Measurements from ENCODE around the gene MCF2L.

MCF2L gene

DNA sequence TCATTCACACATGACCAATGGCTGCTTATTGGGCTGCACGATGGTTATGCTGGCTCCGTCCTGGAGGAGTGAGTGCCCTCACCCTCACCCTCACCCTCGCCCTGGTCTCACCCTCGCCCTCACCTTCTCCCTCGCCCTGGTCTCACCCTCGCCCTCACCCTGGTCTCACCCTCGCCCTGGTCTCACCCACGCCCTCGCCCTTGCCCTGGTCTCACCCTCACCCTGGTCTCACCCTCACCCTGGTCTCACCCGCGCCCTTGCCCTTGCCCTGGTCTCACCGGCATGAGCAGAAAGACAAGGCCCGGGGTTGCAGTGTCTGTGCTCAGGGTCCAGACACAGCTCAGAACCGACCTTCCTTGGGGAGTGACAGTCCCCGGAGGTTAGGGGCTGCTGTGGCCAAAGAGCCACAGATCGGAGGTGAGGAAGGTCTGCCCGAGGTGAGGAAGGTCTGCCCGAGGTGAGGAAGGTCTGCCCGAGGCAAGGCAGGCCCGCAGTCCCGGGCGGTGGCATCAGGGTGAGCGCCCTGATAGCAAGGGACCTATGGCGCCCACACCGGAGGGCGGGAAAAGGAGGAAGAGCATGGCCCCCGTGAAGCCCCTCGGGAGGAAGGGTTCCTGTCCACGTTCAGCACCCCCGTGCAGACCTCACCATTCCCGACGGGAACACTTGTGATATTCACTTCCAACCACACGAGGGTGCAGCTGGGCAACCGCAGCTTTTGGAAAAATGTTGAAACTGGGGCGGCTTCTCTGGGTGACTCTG is 65.6 kb downstream of the MCF2L start:
- DNase-seq, result peak; percentile 73

DNA sequence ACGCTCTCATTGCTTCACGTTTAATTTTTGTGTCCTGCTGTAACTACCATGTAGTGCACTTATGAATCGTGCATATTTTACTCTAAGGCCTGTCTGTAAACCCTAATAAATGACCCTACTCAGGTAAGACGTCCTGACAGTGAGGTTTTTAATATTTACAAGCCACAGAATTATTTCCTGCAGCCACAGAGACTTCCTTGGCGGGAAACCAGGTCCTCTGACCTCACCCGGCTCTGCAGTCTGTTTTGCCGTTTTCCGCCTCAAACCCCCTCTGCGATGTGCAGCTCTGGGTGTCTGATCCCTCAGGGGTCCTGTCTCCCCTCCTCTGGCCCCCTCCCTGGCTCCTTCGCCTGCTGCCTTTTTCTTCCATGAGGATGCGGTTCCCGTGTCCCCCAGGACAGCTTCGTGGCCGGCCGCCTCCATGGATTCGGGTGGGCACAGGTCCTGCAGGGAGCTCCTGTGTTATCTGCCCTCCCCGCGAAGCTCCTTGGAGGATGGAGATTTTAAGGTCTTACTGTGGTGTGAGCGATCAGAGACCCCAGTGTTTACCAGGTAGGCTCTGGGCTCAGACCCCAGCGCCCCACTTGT is 66.3 kb downstream of the MCF2L start:
- no peak for DNase-seq

DNA sequence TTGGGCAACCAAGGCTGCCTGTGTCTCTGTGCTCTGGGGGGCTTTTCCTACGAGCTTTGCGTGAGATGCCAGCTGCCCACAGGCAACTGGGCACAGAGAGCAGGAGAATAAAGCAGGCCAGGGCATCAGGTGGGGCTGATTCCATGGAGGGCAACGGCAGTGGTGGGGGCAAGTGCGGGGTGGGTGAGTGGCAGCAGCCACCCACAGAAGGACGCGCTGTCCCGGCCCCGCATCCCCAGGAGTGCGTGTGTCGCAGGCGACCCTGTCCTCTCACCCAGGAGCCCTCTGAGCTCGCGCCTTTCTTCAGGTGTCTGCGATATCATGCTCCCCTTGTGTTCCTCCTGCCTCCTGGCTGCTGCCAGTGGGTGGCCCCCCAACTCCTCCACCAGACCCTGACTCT is 67.4 kb downstream of the MCF2L start:
- DNase-seq, result no peak

DNA sequence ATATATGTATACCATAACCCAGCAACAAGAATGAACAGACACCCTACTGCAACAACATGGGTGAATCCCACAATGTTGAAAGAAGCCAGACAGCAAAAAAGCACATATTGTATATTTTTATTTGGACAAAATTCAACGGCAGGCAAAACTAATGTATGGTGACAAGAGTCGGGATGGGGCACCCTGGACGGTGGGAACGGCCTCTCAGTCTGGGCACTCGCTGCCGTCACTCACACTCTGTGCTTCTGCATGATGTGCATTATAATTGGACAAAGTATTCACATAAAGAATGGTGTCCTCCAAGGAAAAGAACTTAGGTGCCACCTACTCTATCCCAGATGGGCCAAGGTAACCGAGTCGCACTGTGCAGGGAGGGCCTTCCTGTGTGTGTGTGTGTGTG is 71.0 kb downstream of the MCF2L start:
- no peak for DNase-seq

DNA sequence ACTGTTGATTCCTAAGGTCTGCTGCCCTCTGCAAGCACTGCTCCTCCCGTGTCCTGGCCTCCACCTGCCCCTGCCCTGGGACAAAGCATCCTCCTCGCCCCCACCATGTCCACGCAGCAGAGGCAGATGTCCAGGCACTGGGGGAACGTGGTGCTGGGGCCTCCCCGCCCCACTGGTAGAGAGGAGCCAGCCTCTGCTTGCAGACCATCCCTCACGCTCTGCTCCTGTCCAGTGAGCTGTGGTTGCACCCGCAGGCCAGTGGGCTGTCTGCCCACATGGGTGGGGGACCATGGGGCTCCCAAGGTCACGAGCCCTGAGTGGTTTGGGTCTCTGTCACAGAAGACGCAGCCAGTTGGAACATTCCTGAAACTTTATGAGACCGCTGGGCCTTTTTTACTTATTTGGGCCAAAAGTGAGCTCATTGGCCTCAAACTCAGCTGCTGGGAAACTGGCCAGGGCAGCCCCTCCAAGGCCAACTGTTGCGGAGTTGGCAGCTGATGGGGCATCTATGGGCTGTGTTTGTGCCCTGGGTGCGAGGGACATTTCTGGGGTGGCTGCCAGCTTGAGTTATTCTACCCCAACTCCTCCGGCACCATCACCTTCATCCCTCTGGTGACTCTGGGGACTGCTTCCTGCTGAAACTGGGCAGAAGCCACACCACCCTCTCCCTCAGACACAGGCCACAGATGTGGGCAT is 71.7 kb downstream of the MCF2L start:
- peak; percentile 79 for DNase-seq

DNA sequence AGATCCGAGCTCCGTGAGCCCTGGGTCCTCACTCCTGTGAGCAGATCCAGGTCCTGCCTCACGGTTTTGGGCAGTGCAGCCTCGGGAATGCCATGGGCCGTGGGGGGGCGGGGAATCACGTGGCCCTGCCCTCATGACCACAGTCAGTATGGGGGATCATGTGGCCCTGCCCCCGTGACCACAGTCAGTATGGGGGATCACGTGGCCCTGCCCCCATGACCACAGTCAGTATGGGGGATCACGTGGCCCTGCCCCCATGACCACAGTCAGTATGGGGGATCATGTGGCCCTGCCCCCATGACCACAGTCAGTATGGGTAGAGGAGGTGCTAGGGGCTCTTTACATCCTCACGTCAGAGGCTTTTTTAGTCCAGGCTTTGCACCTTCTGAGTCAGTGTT is 72.3 kb downstream of the MCF2L start:
- no peak for DNase-seq

DNA sequence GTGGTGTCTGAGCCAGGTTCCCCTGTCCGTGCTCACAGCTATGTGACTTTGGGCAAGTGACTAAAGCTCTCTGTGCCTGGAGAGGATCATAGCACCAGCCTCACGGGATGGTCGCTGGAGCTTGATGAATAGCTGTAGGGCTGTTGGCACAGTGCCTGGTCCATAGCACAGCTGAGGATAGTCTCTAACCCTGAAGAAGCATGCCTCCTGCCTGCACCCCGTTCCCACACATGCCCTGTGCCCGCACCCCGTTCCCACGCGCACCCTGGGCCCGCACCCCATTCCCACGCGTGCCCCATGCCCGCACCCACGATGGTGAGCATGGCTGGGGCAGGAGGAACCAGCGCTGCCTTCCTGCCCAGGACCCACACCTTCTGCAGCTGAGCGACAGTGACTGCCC is 72.9 kb downstream of the MCF2L start:
- DNase-seq, result no peak

DNA sequence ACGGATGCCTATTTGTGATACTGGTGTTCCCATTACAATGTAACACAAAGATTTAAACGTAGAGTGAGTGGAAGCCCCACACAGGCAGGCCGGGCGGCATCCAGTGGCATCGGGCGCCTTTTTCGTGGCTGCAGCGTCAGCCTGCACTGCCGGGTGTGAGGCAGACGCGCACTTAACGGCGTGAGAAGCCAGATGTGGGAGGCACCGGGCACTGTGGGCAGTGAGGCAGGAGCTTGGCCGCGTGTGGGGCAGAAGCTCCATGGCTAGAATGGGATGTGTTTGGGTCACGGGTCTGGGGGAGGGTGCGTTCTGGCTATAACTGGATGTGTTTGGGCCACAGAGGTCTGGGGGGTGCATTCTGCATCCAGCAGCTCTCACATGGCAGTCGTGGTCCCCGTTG is 73.4 kb downstream of the MCF2L start:
- DNase-seq, result no peak

DNA sequence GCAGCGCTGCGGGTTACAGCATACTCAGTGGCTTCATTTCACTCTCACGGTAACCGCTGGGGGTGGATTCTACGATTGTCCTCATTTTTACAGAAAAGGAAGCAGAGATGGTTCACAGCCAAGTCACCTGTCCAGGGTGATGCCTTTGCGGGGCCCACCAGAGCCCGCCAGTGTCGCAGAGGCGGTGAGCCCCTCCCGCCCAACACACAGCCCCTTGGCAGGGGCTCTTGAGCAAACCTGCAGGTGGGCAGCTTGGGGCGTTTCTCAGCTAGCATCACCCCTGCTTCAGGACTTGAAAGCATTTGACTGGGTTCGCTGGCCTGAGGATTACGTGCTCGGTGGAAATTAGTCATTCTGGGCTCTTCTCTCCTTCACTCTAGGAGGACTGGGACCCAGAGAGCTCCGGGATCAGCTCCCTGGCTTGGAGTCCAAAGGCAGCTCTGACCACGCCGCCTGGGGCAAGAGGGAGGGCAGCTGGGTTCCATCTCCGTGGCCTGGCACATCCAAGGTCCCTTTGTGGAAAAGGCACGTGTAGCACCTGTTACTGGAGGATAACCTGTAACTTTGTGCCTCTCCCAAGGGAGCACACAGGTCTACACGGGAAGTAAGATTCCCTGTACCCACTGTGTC is 74.1 kb downstream of the MCF2L start:
- DNase-seq, result no peak

DNA sequence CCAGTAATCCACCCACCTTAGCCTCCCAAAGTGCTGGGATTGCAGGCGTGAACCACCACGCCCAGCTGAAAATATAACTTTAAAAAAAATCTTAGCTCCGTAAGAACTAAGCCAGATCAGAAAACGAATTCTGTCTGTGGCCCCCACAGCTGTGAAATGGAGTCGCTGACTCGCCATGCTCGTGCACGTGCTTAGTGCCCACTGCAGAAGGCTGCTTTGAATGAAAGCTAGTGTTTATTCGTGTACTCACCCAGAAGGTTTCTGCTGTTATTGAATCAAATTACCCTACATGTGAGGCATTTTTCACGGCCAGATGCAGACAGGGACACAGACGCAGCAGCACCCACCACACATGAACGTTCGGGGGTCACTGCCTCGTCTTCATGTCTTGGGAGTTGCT is 74.9 kb downstream of the MCF2L start:
- DNase-seq, result no peak

DNA sequence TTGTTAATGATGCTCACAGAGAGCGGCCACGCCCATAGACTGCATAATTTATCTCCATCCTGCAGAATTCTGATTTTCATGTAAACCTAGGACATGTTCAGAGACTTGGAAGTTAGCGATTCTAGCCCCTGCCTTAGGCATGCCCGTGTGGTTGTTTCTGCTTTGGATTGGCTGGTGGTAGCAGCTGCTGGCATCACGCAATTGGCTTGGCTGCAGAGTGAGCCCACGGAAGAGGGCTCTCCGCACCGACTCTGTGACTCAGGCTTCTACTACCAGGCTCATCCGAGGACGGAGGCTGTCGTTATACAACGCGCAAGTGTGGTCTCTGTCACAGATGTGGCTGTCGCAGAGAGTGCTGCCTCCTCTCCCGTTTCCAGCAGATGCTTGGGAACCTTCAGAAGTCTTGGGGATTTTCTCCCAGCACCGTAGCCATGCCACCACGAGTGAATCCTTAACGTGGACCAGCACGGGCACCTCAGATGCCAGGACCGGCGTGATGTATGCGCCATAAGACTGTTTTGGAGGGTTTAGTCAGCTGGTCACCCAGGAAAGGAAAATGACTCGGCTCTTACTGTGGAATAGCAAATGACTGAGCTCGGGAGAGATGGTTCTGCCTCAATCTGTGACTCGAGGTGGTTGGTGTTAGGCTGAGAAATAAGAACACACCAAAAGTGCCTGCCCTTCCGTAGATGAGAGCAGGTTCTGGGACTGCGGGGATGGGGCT is 75.5 kb downstream of the MCF2L start:
- DNase-seq, result no peak

DNA sequence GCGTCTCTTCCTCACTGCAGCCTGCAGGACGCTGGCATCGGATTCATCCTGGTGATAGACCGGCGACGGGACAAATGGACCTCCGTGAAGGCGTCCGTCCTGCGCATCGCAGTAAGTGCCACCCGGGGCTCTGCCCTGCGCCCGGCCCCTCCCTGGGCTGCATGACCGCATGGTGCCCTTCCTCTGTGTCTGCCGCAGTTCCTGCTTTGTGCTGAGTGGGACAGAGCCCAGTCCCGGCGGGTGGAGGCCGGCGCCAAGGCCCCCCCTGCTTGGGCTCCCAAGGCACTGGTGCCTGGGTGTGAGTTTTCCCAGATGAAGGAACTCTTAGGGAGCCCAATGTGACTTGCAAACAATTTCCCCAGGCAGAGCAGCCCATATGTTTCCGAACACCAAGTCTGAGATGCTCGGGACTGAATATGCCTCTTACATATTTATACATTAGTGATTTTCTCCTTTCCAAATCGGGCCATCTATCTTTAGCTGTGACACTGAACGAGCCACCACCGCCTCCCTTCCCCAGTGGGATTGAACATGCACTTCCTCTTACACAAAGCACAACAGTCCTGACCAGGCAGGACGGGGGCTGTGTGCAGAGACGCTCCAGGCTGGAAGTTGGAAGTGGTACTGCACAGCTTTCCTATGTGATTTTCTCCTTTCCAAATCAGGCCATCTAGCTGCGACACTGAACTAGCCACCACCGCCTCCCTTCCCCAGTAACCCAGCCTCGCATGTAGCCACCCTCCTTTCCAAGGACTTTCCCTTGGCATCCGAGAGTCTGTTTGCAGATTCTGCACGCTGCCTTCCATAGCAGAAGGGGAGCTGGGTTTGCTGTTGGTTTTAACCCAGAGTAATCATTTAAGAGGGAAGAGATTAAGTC is 76.5 kb downstream of the MCF2L start:
- no peak for DNase-seq

DNA sequence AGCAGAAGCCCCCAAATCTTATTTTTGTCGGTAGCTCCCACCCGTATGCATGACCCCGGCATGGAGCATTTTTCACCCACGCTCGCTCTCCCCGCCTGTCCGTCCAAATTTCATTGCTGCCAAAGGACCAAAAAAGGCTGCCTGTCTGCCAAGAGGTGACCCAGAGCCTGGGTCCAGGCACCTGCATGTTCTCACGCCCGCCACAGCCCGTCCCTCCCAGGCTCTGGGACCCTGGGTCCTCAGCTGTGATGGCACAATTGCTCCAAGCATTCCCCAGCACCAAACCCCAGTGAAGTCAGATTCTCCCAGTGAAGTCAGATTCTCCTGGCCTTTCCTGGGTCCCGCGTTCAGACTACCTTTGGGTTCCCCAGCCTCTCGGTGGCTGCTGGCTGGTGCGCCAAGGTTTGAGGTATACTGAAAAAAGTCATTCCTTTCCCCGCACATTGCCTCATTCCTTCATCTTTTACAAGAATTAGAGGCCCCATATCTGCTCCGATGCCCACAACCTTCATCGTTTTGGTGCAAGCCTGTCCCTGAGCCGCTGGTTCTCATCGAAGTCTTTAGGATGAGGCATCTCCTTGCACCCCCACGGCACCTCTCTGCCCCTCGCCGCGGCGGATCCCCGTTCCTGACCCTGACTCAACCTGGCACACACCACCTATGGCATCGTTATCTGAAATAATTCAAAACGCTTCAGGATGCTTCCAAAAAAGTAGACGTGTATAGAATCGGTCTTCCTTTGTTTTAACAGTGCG is 77.3 kb downstream of the MCF2L start:
- no peak for DNase-seq

DNA sequence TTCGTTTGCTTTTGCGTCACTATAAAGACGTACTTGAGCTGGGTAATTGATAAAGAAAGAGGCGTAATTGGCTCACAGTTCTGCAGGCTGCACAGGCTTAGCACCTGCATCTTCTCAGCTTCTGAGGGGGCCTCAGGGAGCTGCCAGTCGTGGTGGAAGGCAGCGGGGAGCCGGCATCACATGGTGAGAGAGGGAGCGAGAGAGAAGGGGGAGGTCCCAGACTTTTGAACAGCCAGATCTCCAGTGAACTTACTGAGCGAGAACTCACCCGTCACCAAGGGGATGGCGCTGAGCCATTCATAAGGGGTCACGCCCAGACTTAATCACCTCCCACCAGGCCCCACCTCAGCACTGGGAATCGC is 77.8 kb downstream of the MCF2L start:
- no peak for DNase-seq

DNA sequence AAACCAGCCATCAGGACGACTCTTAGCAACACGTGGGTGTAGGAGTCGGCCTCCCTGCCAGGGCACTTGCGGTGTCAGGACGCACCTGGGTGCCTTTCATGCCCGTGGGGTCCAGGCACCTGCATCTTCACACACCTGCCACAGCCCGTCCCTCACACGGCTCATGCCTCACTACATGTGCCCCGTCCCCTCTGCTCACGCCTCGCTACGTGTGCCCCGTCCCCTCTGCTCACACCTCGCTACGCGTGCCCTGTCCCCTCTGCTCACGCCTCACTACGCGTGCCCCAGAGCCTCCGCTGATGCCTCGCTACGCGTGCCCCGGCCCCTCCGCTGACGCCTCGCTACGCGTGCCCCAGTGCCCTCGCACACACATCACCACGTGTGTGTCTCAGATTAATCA is 78.6 kb downstream of the MCF2L start:
- no peak for DNase-seq

DNA sequence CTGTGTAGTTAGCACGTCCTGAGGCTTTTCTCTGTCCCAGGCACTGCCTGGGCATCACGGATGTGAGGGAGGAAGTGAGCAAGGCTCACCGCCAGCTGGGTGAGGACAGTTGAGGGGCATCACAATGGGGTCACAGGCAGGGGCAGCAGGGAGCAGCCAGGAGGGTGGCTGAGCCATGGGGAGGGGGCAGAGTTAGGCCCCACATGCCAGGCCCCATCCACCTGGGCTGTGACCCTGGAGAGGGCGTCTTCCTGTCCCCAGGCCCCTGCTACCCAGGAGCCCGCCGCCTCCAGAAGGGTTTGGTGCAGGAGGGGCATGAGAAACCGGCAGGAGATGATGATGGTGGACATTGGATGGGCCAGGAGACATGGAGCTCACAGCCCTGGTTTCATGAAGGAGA is 79.8 kb downstream of the MCF2L start:
- peak; percentile 13 for DNase-seq

DNA sequence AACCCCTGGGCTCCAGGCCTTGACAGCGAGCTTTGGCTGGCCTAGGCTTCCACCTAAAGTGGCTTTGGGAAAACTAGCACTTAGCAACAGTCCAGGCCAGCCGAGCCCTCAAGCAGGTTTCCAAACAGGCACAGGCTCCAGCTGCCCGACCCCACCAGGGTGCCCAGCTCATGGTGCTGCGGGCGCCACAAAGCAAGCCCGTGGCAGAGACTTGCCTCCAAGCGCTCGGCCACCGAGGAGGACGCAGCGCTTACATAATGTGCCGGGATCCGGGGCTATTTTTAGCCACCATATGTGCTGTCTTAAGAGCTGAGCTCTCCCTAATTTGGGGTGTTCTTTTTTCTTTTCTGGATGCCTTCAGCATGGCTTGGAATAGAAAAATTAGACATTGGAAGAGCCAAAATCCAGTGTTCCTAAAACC is 80.5 kb downstream of the MCF2L start:
- peak; percentile 59 for DNase-seq

DNA sequence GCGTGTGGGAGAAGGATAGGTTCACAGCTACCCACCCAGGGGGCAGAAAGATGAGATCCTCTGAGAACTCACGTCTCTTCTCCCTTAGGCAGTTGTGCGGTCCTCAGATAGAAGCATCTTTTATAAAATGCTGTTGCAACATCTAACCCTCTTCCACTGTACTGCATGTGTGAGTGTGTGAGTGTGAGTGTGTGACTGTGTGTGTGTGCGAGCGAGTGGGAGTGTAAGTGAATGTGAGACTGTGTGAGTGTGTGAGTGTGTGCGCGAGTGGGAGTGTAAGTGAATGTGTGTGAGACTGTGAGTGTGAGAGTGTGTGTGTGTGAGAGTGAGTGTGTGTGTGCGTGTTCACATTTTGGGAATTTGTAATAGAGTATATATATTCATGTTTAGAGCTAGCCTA is 81.0 kb downstream of the MCF2L start:
- no peak for DNase-seq

DNA sequence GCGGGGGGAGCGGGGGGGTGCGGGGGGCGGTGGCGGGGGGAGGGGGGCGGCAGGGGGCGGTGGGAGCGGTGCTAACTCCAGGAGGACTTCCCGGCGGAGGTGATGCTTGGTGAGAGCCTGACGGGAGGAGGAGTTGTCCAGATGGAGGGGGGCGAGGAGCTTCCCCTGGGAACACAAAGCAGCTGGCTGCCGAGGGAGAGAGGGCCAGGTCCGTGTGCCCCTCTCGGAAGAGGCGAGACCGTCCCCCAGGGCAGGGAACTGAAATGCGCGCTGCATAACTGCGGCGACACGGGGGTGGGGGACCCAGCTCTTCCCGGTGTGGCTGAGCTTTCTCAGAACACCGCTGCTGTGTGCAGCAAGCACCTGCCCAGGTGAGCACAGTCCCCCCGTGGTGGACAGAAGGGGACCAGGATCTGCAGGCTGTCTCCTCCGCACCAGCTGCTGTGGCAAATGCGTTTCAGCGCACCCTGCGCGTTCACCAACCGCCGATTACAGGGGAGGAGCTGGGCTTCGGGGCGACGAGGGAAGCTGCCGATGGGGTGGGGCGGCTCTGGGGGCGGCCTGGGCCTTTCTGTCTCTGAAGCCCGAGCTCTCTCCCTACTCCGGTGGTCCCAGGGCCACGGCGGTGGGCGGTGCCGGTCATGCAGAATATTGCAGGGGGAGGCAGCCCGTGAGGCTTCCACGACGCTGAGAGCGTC is 81.9 kb downstream of the MCF2L start:
- DNase-seq, result peak; percentile 21

DNA sequence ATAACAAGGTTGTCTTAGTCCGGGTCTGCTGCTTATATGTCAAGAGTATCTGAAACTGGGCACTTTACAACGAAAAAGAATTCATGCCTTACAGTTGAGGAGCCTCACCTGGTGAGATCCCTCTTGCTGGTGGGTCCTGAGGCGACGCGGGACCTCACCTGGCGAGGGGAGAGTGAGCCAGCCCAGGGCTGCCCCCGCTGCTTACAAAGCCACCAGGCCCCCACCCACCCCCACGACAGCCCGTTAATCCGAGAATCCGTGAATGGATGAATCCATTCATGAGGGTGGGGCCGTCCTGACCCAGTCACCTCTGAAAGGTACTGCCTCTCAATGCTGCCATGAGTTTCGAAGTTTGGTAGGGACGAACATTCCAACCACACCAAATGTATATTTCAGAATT is 82.6 kb downstream of the MCF2L start:
- DNase-seq, result no peak

DNA sequence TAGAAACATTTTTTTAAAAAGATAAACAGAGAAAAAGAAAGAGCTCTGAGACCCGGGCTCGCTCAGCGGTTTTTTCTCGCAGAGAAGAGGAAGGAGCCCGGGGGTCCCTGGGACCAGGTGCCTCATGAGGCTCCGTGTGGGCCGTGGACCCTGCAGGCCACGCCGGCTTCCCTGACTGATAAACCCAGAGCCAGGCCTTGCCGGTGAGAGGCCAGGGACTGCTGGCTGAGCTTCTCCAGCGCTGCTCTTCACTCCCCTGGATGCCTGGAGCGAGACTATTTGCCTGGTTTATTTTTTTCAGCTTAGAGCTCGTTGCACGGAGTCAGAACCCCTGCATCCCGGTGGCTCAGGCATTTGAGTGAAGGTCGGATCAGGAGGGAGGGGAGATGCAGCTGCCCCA is 83.2 kb downstream of the MCF2L start:
- DNase-seq, result no peak

All from femur (tissue), 1 donor.